GM19351 (cell line): ENCODE data around the gene C11orf86.
"Not testable (repeated sequence)": the region's sequence is repeated elsewhere in the genome, so short reads cannot be mapped to it uniquely, and the experiment has no call there.

Experiments
- ATAC-seq: cut with Tn5 transposase; IDR thresholded peaks from one replicate; pipeline ENCODE4 v1.9.1; 2021; ENCODE audit warnings: mild to moderate bottlenecking, moderate library complexity; ENCODE audit not compliant: unreplicated experiment

C11orf86 gene

GRCh38 chr11:66987924-66988637 is 13.0 kb downstream of the C11orf86 start:
- no peak for ATAC-seq

- ATAC-seq: not testable (repeated sequence)
Observed at GRCh38 chr11:66988741-66989140, 13.6 kb downstream of the C11orf86 start.

- not testable (repeated sequence) for ATAC-seq
Observed at GRCh38 chr11:66989360-66989759, 14.3 kb downstream of the C11orf86 start.

- ATAC-seq: no peak
Observed at GRCh38 chr11:66992041-66992440, 16.9 kb downstream of the C11orf86 start.

- no peak for ATAC-seq
Observed at GRCh38 chr11:66996609-66997273, 21.6 kb downstream of the C11orf86 start.

GRCh38 chr11:66999555-66999954 is 24.5 kb downstream of the C11orf86 start:
- ATAC-seq: no peak

- ATAC-seq: no peak
Observed at GRCh38 chr11:67001332-67001731, 26.2 kb downstream of the C11orf86 start.

- ATAC-seq: no peak
Observed at GRCh38 chr11:67002297-67002913, 27.3 kb downstream of the C11orf86 start.

GRCh38 chr11:67002921-67003411 is 27.9 kb downstream of the C11orf86 start:
- no peak for ATAC-seq

- not testable (repeated sequence) for ATAC-seq
Observed at GRCh38 chr11:67005200-67005599, 30.1 kb downstream of the C11orf86 start.

- ATAC-seq: no peak
Observed at GRCh38 chr11:67006029-67006884, 31.2 kb downstream of the C11orf86 start.

- no peak for ATAC-seq
Observed at GRCh38 chr11:67007126-67007525, 32.0 kb downstream of the C11orf86 start.

- no peak for ATAC-seq
Observed at GRCh38 chr11:67010296-67010905, 35.3 kb downstream of the C11orf86 start.

- ATAC-seq: no peak
Observed at GRCh38 chr11:67013511-67014045, 38.5 kb downstream of the C11orf86 start.

- ATAC-seq: no peak
Observed at GRCh38 chr11:67014343-67014742, 39.2 kb downstream of the C11orf86 start.

GRCh38 chr11:67015048-67015447 is 39.9 kb downstream of the C11orf86 start:
- no peak for ATAC-seq

GRCh38 chr11:67016550-67016949 is 41.4 kb downstream of the C11orf86 start:
- no peak for ATAC-seq

GRCh38 chr11:67020949-67021348 is 45.8 kb downstream of the C11orf86 start:
- ATAC-seq: no peak

GRCh38 chr11:67022341-67022933 is 47.3 kb downstream of the C11orf86 start:
- no peak for ATAC-seq
